ENCODE measurements around the gene PHYHIPL. TPM values are rescaled to one million over a fixed set of nuclear protein-coding genes. Genes with fewer than 3 reads are reported as not detected.

Gene PHYHIPL
- total RNA-seq, 1 donor from 2014 or later, result 0.34 TPM

GRCh38 chr10:59279476-59279875 lies 103.0 kb downstream of the PHYHIPL start:
- Mint-ChIP-seq H3K27me3 (ENCODE audit: low read depth, unreplicated experiment) (no peaks in the 10 kb centered on the region), H3K9me3 (ENCODE audit: unreplicated experiment) (no peaks in the 10 kb centered on the region), H3K36me3 (ENCODE audit: low read depth, unreplicated experiment) (peaks cover 4% of the 10 kb centered on the region), H3K27ac (ENCODE audit: unreplicated experiment) (no peak overlapping the region), H3K4me1 (ENCODE audit: low read depth, unreplicated experiment) (peaks cover 17% of the 10 kb centered on the region), H3K4me3 (ENCODE audit: unreplicated experiment) (no peak overlapping the region)
- Histone ChIP-seq H3K4me3 (ENCODE audit: insufficient read depth, low read depth, low read length) (no peak overlapping the region), H3K79me2 (ENCODE audit: insufficient read depth, low read length) (no peaks in the 10 kb centered on the region), H3K4me1 (ENCODE audit: insufficient read depth, low read length) (no peaks in the 10 kb centered on the region), H3K27ac (ENCODE audit: low read depth, low read length) (no peak overlapping the region), H2AFZ (ENCODE audit: low read depth, low read length) (no peak overlapping the region), H4K20me1 (ENCODE audit: insufficient read depth, low read length) (no peaks in the 10 kb centered on the region), H3K9ac (ENCODE audit: low read length) (no peak overlapping the region), H3K9me3 (ENCODE audit: insufficient read depth, low read depth, low read length) (no peaks in the 10 kb centered on the region), H3K36me3 (ENCODE audit: insufficient read depth, low read length) (no peaks in the 10 kb centered on the region), H3K4me2 (ENCODE audit: low read length) (no peak overlapping the region), H3K27me3 (ENCODE audit: insufficient read depth, low read length) (no peaks in the 10 kb centered on the region)
- TF ChIP-seq CTCF (IDR thresholded peaks at IDR 0.05; ENCODE audit: insufficient read depth, low read depth, low read length), result no peak
- TF ChIP-seq EZH2 (IDR thresholded peaks at IDR 0.05; ENCODE audit: insufficient read depth, low read length), result no peak
- DNase-seq (ENCODE audit: low read depth), result peak; percentile 6
- no peak for FAIRE-seq

- DNase-seq (ENCODE audit: low read depth) (no peak), FAIRE-seq (no peak)
- no peaks in the 10 kb centered on the region for H3K27me3 Mint-ChIP-seq (ENCODE audit: low read depth, unreplicated experiment)
- no peak overlapping the region for H3K27ac ChIP-seq (ENCODE audit: low read depth, low read length)
- H3K4me1 Mint-ChIP-seq (ENCODE audit: low read depth, unreplicated experiment), result peaks cover 17% of the 10 kb centered on the region
- H3K4me1 ChIP-seq (ENCODE audit: insufficient read depth, low read length), result no peaks in the 10 kb centered on the region
- TF ChIP-seq CTCF (IDR thresholded peaks at IDR 0.05; ENCODE audit: insufficient read depth, low read depth, low read length), result no peak
- no peak for TF ChIP-seq EZH2 (IDR thresholded peaks at IDR 0.05; ENCODE audit: insufficient read depth, low read length)
- no peaks in the 10 kb centered on the region for H4K20me1 ChIP-seq (ENCODE audit: insufficient read depth, low read length)
- H3K36me3 ChIP-seq (ENCODE audit: insufficient read depth, low read length), result no peaks in the 10 kb centered on the region
- no peaks in the 10 kb centered on the region for H3K9me3 Mint-ChIP-seq (ENCODE audit: unreplicated experiment)
- H3K4me3 Mint-ChIP-seq (ENCODE audit: unreplicated experiment), result no peak overlapping the region
- no peak overlapping the region for H3K27ac Mint-ChIP-seq (ENCODE audit: unreplicated experiment)
- no peaks in the 10 kb centered on the region for H3K9me3 ChIP-seq (ENCODE audit: insufficient read depth, low read depth, low read length)
- H3K4me3 ChIP-seq (ENCODE audit: insufficient read depth, low read depth, low read length), result no peak overlapping the region
- H3K4me2 ChIP-seq (ENCODE audit: low read length), result no peak overlapping the region
- H3K27me3 ChIP-seq (ENCODE audit: insufficient read depth, low read length), result no peaks in the 10 kb centered on the region
- peaks cover 4% of the 10 kb centered on the region for H3K36me3 Mint-ChIP-seq (ENCODE audit: low read depth, unreplicated experiment)
- H3K9ac ChIP-seq (ENCODE audit: low read length), result no peak overlapping the region
- H3K79me2 ChIP-seq (ENCODE audit: insufficient read depth, low read length), result no peaks in the 10 kb centered on the region
- no peak overlapping the region for H2AFZ ChIP-seq (ENCODE audit: low read depth, low read length)
Observed at GRCh38 chr10:59279991-59280505, 103.6 kb downstream of the PHYHIPL start.

GRCh38 chr10:59281861-59282260 lies 105.4 kb downstream of the PHYHIPL start:
- H3K27ac Mint-ChIP-seq (ENCODE audit: unreplicated experiment), result no peak overlapping the region
- DNase-seq (ENCODE audit: low read depth) (no peak), FAIRE-seq (no peak)
- H3K4me3 Mint-ChIP-seq (ENCODE audit: unreplicated experiment), result no peak overlapping the region
- H2AFZ ChIP-seq (ENCODE audit: low read depth, low read length), result no peak overlapping the region
- H3K4me2 ChIP-seq (ENCODE audit: low read length), result no peak overlapping the region
- no peaks in the 10 kb centered on the region for H3K36me3 ChIP-seq (ENCODE audit: insufficient read depth, low read length)
- no peaks in the 10 kb centered on the region for H3K27me3 ChIP-seq (ENCODE audit: insufficient read depth, low read length)
- no peaks in the 10 kb centered on the region for H3K4me1 ChIP-seq (ENCODE audit: insufficient read depth, low read length)
- H3K27me3 Mint-ChIP-seq (ENCODE audit: low read depth, unreplicated experiment), result no peaks in the 10 kb centered on the region
- H3K9me3 Mint-ChIP-seq (ENCODE audit: unreplicated experiment), result no peaks in the 10 kb centered on the region
- H3K4me1 Mint-ChIP-seq (ENCODE audit: low read depth, unreplicated experiment), result peaks cover 17% of the 10 kb centered on the region
- no peak overlapping the region for H3K27ac ChIP-seq (ENCODE audit: low read depth, low read length)
- H3K4me3 ChIP-seq (ENCODE audit: insufficient read depth, low read depth, low read length), result no peak overlapping the region
- no peak overlapping the region for H3K9ac ChIP-seq (ENCODE audit: low read length)
- H3K36me3 Mint-ChIP-seq (ENCODE audit: low read depth, unreplicated experiment), result peaks cover 2% of the 10 kb centered on the region
- H3K79me2 ChIP-seq (ENCODE audit: insufficient read depth, low read length), result no peaks in the 10 kb centered on the region
- no peaks in the 10 kb centered on the region for H3K9me3 ChIP-seq (ENCODE audit: insufficient read depth, low read depth, low read length)
- TF ChIP-seq EZH2 (IDR thresholded peaks at IDR 0.05; ENCODE audit: insufficient read depth, low read length), result no peak
- no peaks in the 10 kb centered on the region for H4K20me1 ChIP-seq (ENCODE audit: insufficient read depth, low read length)
